Central memory CD8-positive, alpha-beta T cell (primary cell): Measurements from ENCODE around the gene AHNAK.
"Not testable (repeated sequence)": the region's sequence is repeated elsewhere in the genome, so short reads cannot be mapped to it uniquely, and the experiment has no call there.

Source experiments
- ATAC-seq: fragments of 150-1000 bp; cut with Tn5 transposase; replicated peaks from 2 replicates; pipeline ENCODE4 v1.10.0; 2022; ENCODE audit warnings: mild to moderate bottlenecking, moderate FRiP score, moderate number of reproducible peaks; ENCODE audit not compliant: poor library complexity, severe bottlenecking; ENCODE audit errors: extremely low read depth
- DNase-seq, 2 donors: peaks; one replicate each; pipeline ENCODE4 v3.0.0; 2021; ENCODE audit warnings: low spot score in 2 of 2
- H3K27ac Mint-ChIP-seq: one replicate; pipeline ENCODE4 v1.8.0; 2022; ENCODE audit warnings: low read depth, mild to moderate bottlenecking, moderate library complexity, mixed read lengths
- H3K27me3 Mint-ChIP-seq: one replicate; pipeline ENCODE4 v1.8.0; 2022; ENCODE audit warnings: mixed read lengths
- H3K36me3 Mint-ChIP-seq: one replicate; pipeline ENCODE4 v1.8.0; 2022; ENCODE audit warnings: mild to moderate bottlenecking, moderate library complexity, mixed read lengths; ENCODE audit not compliant: insufficient read depth
- H3K4me1 Mint-ChIP-seq: one replicate; pipeline ENCODE4 v1.8.0; 2022; ENCODE audit warnings: mixed read lengths
- H3K4me3 Mint-ChIP-seq: one replicate; pipeline ENCODE4 v1.8.0; 2022; ENCODE audit warnings: mild to moderate bottlenecking, moderate library complexity, mixed read lengths
- H3K9me3 Mint-ChIP-seq: one replicate; pipeline ENCODE4 v1.8.0; 2022; ENCODE audit warnings: mixed read lengths

The AHNAK gene

DNA sequence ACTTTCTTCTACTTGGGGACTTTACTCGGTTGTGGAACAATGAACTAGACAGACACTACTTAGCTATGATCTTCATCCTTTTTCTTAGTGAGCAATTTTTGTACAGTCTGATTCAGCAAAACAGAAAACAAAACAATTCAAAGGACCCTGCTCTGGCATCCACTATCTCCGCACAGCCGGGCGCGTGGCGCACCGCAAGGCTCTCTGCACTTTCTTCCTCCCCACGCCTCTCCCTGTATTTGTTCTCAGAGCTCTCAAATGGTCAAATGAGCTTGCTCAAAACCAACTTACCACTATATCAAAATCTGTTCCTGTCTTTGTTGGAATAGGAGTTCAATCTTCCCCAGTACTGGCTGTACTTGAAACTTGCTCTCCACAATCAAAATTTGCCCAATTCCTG is 19.6 kb upstream of the AHNAK start:
- Mint-ChIP-seq H3K27me3 (no peaks in the 10 kb centered on the region), H3K4me1 (peaks cover 34% of the 10 kb centered on the region), H3K36me3 (peaks cover 61% of the 10 kb centered on the region), H3K27ac (no peak overlapping the region), H3K9me3 (no peaks in the 10 kb centered on the region), H3K4me3 (no peak overlapping the region)
- no peak for DNase-seq
- ATAC-seq = no peak

- Mint-ChIP-seq H3K27ac (no peak overlapping the region), H3K9me3 (no peaks in the 10 kb centered on the region), H3K27me3 (no peaks in the 10 kb centered on the region), H3K4me1 (peaks cover 36% of the 10 kb centered on the region), H3K36me3 (peaks cover 60% of the 10 kb centered on the region), H3K4me3 (no peak overlapping the region)
- ATAC-seq (no peak), DNase-seq (no peak)
Measured at GRCh38 chr11:62565100-62565802, 18.6 kb upstream of the AHNAK start.

DNA sequence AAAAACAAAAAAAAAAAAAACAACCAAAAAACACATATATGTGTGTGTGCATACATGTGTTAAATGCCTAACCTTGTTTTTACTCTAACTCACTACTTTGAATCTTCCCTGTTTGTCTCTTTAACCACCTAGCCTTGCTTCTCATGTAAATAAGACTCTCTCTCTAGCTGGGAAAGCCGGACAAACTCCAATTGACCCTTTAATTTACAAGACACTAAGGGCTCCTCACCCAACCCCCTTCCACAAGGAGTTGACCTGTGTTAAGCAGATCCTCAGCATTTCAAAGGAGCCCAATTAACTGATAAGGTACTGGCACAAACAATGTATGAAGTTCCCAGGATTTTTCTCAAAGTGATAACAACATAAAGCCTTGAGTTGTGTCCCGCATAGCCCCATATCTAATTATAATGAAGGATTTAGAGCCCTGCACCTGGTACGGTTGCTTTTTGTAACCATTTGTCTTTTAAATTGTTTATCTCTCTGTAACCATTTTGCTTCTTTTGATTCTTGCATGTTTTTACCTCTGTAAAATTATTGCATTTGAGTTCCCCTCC is 15.1 kb upstream of the AHNAK start:
- H3K4me3 Mint-ChIP-seq, H3K9me3 Mint-ChIP-seq, H3K27ac Mint-ChIP-seq, ATAC-seq, DNase-seq, H3K27me3 Mint-ChIP-seq: not testable (repeated sequence)
- Mint-ChIP-seq H3K36me3 (peaks cover 58% of the 10 kb centered on the region), H3K4me1 (peaks cover 55% of the 10 kb centered on the region)

DNA sequence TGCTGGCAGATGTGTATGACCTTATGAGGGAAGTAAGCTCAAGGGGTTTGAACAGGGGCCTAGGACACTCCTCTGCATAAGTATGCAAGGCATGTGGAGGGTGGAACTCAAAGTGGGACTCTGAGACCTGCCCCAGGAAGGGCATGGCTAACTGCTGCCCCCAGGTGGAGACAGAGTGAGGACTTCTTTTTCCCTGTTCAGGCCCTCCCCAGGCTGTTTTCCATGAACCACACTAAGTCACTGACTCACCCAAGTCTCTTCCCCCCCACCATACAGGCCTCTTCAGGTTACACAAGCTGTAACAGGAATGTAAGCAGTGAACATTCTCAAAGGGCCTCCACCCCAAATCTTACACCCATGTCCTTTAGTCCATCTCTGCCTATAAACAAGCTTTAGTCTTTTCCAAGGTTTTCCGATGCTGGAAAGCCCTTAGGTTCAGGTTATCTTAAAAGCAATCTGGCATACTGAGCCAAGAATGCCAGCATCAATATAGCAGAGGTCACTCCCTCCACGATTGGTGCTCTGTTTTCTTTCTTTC is 14.0 kb upstream of the AHNAK start:
- Mint-ChIP-seq H3K4me3 (no peak overlapping the region), H3K9me3 (no peaks in the 10 kb centered on the region), H3K4me1 (peaks cover 58% of the 10 kb centered on the region), H3K36me3 (peaks cover 55% of the 10 kb centered on the region), H3K27me3 (no peaks in the 10 kb centered on the region), H3K27ac (no peak overlapping the region)
- DNase-seq (peak in 1 of 2 donors; percentile 69), ATAC-seq (no peak)

DNA sequence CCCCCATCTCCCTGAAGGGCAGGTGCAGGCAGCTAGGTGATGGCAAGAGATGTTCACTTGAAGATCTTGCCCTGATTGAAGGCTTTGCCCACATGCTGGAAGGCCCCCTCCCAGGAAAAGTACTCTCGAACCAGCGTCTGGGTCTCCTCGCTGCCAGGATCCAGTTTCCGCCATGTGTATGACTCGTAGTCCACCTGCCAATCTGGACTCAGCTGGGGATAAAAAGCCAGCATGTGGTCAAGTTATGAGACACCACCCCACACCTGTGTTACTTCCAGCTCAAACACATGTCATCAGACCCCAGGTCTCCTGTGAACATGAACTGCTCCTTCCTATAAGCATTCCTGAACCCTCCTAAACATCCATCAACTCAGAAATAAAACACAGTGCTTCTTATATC is 13.0 kb upstream of the AHNAK start:
- not testable (repeated sequence) for DNase-seq, ATAC-seq, H3K27me3 Mint-ChIP-seq, H3K9me3 Mint-ChIP-seq
- Mint-ChIP-seq H3K4me1 (peaks cover 68% of the 10 kb centered on the region), H3K27ac (peak overlapping the region; percentile 97), H3K36me3 (peaks cover 60% of the 10 kb centered on the region), H3K4me3 (peak overlapping the region; percentile 78)

DNA sequence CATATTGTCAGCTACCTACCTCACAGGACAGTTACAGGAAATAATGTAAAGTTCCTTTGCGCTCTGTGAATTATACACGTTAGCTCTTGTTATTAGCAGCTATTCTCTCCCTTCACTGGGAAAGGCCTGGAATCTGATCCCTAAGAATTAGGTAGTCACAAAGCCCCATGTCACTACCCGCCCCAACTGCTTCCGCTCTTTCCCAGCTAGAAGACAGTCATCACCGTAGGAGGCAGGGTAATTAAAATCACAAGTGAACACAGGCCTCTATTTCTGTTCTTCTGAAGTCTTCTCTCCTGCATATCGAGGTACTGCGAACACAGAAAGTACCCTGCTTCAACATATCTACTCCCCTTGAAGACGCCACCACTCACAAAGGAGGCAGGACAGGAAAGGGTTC is 12.6 kb upstream of the AHNAK start:
- Mint-ChIP-seq H3K4me3 (peak overlapping the region; percentile 78), H3K27ac (peak overlapping the region; percentile 97), H3K4me1 (peaks cover 72% of the 10 kb centered on the region), H3K27me3 (no peaks in the 10 kb centered on the region), H3K9me3 (no peaks in the 10 kb centered on the region), H3K36me3 (peaks cover 60% of the 10 kb centered on the region)
- ATAC-seq = no peak
- no peak for DNase-seq

DNA sequence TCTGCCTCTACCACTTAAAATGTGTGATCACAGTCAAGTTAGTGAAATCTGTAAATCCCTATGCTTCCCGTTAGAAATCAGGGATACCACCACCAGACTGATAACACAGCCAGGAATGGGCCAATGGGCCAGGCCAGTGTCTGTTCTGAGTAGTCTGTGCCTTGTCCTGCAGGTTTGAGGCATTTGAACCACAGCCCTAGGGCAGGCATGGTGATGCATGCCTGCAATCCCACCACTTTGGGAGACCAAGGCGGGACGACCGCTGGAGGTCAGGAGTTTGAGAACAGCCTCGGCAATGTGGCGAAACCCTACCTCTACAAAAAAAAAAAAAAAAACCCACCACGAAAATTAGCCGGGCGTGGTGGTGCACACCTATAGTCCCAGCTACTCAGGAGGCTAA is 12.1 kb upstream of the AHNAK start:
- Mint-ChIP-seq H3K36me3 (peaks cover 54% of the 10 kb centered on the region), H3K27ac (peak overlapping the region; percentile 97), H3K4me1 (peaks cover 78% of the 10 kb centered on the region), H3K9me3 (no peaks in the 10 kb centered on the region), H3K4me3 (peak overlapping the region; percentile 78), H3K27me3 (no peaks in the 10 kb centered on the region)
- ATAC-seq (no peak), DNase-seq (no peak)

GRCh38 chr11:62556875-62557631 is 10.4 kb upstream of the AHNAK start:
- DNase-seq (peak in 1 of 2 donors; percentile 73), ATAC-seq (peak; percentile 9)
- Mint-ChIP-seq H3K27ac (peak overlapping the region; percentile 97), H3K4me3 (peak overlapping the region; percentile 78), H3K27me3 (no peaks in the 10 kb centered on the region), H3K9me3 (no peaks in the 10 kb centered on the region), H3K4me1 (peaks cover 91% of the 10 kb centered on the region), H3K36me3 (peaks cover 51% of the 10 kb centered on the region)

DNA sequence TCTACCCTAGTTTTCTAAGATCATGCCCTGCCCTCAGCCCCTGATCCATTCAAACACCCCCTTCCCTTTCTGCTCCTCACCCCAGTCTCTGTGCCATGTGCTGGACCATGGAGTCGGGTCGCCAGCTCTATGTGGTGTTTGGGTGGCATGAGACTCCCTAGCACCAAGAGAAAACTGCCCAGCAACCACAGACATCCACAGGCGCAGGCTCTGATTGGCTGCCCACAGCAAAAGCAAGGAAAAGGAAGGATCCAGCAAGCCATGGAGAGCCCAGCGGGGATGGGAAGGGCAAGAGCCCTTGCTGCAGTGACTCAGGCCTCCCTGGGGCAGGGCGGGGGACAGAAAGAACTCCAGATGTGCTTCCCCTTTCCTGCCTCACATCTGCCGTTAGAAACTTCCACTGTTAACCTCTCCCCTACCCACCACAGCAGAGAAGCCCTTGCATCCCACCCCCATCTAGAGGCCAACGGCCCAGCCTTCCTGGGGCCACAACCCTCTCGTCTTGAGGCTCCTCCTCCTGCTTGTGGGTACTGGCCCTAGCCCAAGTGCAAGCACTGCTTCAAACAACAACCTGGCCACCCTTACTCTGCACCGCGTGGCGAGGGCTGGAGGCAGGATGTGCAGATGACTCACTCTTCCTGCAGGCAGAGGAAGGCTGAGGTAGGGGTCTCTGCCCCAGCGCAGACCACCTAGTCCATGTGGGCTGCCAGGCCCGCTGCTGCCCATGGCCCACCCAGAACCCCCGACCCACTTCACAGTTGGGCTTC is 9.7 kb upstream of the AHNAK start:
- H3K9me3 Mint-ChIP-seq = no peaks in the 10 kb centered on the region
- DNase-seq (peak; percentile 67 to 86), ATAC-seq (peak; percentile 59)
- H3K36me3 Mint-ChIP-seq = peaks cover 52% of the 10 kb centered on the region
- peak overlapping the region; percentile 97 for H3K27ac Mint-ChIP-seq
- H3K4me1 Mint-ChIP-seq = peaks cover 91% of the 10 kb centered on the region
- H3K27me3 Mint-ChIP-seq = no peaks in the 10 kb centered on the region
- H3K4me3 Mint-ChIP-seq = peak overlapping the region; percentile 78

DNA sequence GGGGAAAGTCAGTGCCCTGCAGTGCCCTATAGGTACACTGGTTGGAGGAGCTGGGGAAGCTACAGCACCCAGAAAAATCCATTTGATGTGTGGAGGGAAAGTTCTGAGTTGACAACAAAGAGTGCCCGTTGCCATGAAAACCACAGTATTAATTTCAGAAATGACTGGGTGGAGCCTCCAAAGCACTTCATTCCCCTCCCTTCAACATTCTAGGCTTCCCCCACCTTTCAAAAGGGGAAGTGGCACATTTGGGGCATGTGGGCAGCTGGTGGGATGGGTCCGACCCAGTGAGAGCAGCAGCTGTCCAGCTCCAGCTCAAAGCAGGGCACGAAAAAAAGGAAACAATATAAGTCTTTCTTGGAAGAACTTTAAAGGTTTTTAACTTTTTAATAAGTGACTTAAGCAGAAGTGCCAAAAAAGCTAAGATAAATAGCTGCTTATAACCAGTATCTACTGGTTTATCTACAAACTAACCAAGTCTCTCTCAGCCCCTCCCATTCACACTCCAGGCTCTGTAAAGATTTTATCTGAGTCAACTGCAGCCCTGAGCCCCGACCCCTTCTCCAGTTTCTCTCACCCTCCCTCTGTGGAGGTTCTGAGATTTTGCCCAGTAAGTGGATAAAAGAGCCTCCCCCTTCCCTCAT is 9.0 kb upstream of the AHNAK start:
- Mint-ChIP-seq H3K4me3 (peak overlapping the region; percentile 78), H3K4me1 (peaks cover 93% of the 10 kb centered on the region), H3K9me3 (no peaks in the 10 kb centered on the region), H3K27ac (peak overlapping the region; percentile 97), H3K27me3 (no peaks in the 10 kb centered on the region), H3K36me3 (peaks cover 47% of the 10 kb centered on the region)
- DNase-seq (peak in 1 of 2 donors; percentile 85), ATAC-seq (peak; percentile 54)

GRCh38 chr11:62554387-62555167 is 8.0 kb upstream of the AHNAK start:
- H3K4me3 Mint-ChIP-seq = peak overlapping the region; percentile 78
- H3K36me3 Mint-ChIP-seq = peaks cover 45% of the 10 kb centered on the region
- no peaks in the 10 kb centered on the region for H3K9me3 Mint-ChIP-seq
- ATAC-seq (no peak), DNase-seq (no peak)
- no peaks in the 10 kb centered on the region for H3K27me3 Mint-ChIP-seq
- H3K4me1 Mint-ChIP-seq = peaks cover 85% of the 10 kb centered on the region
- peak overlapping the region; percentile 97 for H3K27ac Mint-ChIP-seq
